Stimulated activated CD4-positive, alpha-beta T cell treated with anti-CD3 and anti-CD28 coated beads, Interleukin-2, amount 100 ng/mL, for 48 hours (primary cell): ENCODE results near the gene SNAPIN.
A peak's percentile ranks its signal among the peaks of the same experiment; 100 is the strongest.
"Not testable (repeated sequence)": the region's sequence is repeated elsewhere in the genome, so short reads cannot be mapped to it uniquely, and the experiment has no call there.

Experiments
- DNase-seq, 2 donors: peaks; one replicate each; pipeline ENCODE4 v3.0.0-alpha.2; 2020

SNAPIN gene

DNA sequence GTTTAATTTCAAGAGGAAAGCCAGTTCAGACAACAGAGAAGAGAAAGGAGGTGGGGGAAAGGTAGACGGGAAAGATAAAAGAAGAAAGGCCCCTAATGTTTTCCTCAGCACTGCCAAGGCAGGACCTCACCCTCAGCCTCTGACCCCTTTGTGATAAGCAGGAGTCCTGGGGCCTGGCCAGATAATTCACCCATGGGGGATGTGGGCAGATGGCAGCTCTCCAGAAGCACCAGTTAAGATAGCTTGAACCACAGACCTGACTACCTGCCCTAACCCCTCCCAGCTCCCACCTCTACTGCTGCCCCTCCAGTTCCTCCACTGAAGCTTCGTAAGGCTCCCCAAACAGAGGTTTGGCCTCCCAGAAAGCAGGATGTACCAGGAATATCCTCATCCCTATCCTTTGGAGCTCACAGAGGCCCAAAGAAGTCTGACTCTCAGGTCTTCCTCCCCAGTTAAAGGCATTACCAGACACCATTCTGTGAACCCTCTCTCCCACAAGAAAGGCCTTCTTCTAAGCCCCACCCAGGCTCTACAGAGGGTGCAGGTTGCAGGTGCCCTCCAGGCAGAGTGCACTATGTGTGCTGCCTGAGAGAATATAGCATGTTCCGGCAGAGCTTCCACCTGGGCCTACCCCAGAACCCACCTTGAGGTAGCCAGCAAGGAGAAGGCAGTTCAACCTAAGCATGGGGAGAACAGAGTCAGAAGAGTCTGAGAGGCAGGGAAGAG lies 9.2 kb upstream of the SNAPIN start:
- DNase-seq: no peak

DNA sequence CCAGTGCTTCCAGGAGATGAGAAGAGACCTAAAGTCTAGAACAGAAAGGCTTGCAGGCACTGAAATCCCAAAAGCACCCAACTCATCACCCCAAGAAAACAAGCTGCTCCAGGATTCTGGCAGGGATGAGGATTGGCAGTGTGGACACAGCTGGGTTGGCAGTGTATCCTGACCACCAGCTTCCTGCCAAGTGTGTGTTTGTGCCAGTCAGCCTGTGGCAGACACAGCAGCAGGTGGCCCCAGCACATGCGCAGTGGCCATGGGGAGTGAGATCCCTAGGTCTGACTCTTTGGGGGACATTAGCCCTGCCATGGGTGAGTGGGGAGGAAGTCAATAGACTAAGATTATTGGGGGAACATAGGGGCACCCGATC lies 8.7 kb upstream of the SNAPIN start:
- no peak for DNase-seq

DNA sequence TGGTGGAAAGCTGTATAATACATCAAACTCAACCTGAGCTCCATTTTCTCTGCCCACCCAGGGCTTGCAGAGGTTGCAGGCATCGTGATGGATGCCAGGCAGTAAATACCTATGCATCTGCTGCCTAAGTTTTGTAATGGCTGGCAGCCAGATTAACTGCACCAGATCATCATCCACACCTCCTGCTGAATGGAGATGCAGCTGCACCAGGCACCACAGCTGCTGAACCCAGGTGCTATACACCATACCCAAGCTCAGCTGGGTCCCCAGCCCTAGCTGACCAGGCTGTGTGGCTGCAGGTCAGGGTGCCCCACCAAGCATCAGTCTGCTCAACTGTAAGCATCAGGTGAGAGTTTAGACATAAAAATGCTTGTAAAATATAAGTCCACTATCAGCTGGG lies 6.7 kb upstream of the SNAPIN start:
- no peak for DNase-seq

DNA sequence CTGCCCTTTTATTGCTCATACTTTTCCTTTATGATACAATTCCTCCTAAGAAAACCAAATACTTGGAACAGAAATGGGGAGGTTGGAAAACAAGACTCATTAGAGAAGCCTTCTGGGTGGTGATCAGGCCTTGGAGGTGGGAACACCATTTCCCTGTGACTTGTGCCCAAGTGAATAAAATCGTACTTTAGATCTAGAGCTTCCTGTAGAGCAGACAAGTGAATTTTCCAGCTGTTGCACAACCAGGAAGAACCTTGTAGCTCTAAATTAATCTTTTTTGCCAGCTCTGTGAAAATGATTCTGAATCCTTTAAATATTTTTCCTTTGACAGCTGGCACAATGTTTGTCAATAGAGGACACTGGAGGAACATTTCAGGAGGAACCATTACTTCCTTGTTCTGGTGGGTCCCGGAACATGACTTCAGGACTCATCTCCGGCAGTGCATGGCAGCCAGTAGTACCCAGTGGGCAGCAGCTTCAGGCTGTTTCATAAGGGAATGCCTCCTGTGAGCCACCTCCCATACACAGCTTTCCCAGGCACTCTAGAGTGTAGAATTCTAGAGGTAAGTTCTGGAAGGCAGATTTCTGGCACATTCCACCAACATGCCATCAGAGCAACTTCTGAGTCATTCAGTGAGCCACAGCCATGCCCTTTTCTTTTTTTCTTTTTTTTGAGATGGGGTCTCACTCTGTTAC lies 5.5 kb upstream of the SNAPIN start:
- DNase-seq: no peak

DNA sequence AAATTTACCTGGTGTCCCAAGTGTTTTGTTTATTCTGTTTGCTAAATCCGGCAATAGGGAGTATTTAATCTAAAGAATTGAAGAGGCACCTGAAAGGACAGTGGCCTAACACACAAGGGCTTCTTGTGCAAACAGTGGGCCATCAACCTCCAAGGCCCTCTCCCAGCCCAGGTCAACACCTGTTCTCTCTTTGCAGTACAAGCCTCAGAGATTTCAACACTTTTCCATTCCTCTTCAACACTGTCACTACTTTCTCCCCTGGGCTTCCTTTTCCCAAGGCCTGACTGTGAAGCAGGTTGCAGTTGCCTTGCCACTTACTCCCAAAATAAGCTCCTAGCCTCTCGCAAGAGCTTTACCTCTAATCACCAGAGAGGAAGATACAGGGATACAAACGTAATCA lies 3.2 kb upstream of the SNAPIN start:
- no peak for DNase-seq

DNA sequence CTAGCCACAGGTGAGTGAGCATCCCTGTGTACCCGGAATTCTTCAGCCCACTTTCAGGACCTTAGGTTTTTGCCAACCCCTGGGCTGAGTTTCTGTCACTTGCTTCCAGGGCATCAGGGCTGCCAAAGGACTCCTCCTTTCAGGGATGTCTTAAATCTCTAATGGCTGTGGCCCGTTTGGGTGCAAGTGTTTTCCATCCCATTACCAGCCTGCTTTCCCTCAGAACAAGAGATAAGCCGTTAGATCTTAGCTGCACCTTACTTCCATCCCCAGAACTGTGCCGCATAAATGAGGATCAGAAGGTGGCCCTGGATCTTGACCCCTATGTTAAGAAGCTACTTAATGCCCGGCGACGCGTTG lies 652 bp downstream of the SNAPIN start:
- DNase-seq: no peak

DNA sequence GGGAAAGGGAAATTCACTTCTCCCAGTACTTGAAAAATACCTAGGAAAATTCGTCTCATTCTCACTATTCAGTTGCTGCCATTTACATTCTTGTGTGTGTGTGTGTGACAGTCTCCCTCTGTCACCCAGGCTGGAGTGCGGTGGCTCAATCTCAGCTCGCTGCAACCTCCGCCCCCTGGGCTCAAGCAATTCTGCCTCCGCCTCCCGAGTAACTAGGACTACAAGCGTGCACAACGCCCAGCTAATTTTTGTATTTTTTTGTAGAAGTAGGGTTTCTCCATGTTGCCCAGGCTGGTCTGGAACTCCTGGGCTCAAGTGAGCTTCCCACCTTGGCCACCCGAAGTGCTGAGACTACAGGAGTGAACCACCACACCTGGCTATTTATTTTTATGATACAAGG lies 1.2 kb downstream of the SNAPIN start:
- no peak for DNase-seq

DNA sequence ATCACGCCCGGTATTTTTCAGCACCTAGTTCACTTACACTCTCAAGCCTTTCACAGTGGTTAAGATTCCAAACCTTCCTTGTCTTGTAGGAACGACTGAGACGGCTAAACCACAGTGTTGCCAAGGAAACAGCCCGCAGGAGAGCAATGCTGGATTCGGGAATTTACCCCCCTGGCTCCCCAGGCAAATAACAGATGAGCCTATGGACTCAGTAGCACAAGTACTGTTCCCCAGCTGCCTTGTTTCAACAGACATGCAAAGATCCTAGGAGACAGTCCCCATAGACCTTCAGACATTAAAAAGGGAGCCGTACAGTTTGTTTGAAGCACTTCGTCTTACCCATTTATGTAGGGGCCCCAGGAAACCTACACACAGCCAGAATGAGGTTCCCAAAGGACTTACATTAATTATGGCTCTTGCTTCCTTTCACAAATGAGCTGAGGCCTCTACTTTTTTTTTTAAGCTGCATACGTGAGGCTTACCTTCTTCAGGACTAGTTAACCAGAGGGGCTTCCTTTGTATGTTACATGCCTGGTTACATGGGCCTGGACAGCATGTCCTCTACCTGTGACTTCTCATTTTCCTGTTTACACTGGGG lies 2.7 kb downstream of the SNAPIN start:
- DNase-seq: no peak

DNA sequence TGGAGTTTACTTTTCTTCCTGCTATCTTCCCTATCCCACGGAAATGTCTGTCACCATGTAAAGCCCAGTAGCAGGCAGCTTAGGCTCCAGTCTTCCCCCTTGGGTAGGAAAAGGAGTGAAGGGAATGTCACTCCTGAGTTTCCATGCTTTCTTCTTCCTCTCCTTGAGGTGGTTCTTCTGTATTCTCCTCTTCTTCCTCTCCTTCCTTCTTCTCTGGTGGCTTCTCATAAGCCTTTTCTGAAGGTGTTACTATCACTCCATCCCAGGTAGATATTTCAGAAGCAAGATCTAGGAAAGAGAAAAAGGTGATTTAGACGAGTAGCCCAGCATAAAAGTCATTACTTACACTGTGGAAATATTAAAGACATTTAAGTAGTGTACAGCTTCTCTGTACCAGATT lies 3.8 kb downstream of the SNAPIN start:
- DNase-seq: no peak

DNA sequence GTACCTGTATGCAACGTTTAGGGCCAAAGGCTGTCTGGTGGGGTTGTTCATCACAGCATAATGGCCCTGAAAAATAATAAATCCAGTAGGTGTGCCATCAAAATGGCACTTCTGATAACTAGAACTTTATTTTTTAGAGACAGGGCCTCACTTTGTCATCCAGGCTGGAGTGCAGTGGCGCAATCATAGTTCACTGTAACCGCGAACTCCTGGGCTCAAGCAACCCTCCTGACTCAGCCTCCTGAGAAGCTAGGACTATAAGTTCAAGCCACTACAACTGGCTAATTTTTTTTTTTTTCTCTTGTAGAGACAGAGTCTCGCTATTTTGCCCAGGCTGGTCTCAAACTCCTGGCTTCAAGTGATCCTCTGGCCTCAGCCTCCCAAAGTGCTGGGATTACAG lies 4.7 kb downstream of the SNAPIN start:
- DNase-seq: no peak

DNA sequence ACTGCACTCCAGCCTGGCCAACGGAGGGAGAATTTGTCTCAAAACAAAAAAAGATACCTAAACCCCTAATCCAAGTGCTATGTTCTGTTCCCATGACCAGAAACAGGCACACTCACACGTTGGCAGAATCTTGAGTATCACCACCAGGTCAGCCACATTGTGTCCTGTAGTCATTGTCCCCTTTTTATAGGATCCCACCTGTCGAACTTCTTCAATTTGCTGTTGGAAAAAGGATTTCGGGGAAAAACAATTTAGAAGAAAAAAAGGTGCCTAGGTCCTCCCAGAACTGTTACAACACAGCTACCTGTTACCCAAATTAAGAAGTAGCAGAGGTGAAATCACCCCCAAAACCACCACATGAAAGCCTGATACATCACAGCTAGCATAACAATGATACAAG lies 8.9 kb downstream of the SNAPIN start:
- no peak for DNase-seq

DNA sequence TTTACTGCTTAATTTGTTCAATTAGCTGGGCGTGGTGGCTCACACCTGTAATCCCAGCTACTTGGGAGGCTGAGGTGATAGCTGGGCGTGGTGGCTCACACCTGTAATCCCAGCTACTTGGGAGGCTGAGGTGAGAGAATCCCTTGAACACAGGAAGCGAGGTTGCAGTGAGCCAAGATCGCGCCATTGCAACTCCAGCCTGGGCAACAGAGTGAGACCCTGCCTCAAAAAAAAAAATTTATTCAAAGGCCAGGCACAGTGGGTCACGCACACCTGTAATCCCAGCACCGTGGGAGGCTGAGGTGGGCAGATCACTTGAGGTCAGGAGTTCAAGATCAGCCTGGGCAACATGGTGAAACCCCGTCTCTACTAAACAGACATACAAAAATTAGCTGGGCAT lies 10.2 kb downstream of the SNAPIN start:
- not testable (repeated sequence) for DNase-seq

DNA sequence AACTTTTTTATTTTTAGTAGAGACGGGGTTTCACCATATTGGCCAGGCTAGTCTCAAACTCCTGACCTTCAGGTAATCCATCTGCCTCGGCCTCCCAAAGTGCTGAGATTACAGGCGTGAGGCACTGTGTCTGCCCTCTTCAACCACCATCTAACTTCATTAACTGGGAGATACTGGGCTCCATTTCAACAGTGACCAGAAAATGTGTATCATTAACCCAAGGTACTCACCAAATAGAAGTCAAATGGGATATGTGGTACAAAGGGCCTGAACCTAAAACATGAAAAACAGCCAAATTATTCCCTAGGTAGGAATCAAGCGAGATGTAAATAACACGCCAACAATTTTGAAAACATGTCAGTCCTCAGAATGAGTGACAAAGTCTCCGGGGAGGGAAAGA lies 11.1 kb downstream of the SNAPIN start:
- DNase-seq: no peak

DNA sequence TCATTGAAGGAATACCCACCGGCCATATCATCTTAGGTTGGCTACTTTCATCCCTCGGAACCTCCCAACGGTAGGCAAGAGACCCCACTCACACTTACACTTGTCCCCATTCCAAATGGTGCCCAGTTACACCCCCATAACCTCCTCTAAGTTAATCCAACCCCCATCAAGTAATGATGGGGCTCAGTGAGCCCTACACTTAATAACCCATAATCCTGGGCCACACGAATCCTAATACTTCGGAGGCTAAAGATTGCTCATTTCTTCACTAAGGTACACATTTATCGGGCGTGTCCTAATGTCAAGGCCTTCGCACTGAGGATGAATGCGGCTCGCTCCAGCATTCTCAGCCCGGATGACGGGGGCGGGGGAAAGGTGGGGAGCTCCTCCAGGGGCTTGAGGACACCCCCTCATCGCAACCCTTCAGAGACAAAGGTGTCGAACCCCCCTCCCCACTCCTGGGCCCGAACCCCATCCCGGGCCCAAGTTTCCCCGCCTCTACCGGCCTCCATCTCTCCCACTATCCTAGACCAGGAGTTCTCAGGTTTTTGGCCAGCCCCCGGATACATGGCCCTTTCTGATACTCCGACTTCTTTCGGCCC lies 11.9 kb downstream of the SNAPIN start:
- no peak for DNase-seq

DNA sequence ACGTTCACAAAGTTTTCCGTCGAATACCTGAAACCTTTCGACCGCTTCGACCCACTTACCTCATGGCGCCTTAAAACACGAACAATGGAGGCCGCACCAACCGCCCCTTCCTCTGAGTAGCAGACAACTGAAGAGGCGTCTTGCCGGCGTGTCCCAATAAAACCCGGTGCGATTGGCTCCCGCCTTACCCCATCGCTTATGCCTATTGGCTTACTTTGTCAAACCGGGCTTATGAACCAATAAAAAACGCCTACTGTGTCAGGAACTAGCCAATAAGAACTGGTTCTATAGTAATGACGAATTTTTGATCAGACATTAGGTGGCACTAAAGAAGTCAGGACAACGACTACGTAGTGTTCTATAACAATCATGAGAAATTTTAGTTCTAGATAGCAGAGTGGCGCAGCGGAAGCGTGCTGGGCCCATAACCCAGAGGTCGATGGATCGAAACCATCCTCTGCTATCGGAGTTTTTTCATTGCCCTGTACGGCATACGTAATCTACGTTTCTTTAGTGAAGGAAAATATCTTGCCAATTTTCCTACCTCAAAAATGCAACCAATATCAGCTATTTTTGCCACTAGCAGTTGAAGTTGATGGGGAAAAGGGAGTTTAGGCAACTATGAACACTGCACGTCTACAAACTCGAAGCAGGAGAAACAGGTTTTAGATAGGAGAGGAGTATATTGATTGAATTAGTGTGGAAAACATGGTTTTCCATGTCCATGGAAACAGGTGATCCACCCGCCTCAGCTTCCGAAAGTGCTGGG lies 12.5 kb downstream of the SNAPIN start, which contains the start of gene ILF2:
Gene ILF2 (minus strand): TSS at position 135 of the 769 bp plus-strand sequence. CDS start 71 bp downstream, at position 64.
- peak; percentile 90 to 91 for DNase-seq

DNA sequence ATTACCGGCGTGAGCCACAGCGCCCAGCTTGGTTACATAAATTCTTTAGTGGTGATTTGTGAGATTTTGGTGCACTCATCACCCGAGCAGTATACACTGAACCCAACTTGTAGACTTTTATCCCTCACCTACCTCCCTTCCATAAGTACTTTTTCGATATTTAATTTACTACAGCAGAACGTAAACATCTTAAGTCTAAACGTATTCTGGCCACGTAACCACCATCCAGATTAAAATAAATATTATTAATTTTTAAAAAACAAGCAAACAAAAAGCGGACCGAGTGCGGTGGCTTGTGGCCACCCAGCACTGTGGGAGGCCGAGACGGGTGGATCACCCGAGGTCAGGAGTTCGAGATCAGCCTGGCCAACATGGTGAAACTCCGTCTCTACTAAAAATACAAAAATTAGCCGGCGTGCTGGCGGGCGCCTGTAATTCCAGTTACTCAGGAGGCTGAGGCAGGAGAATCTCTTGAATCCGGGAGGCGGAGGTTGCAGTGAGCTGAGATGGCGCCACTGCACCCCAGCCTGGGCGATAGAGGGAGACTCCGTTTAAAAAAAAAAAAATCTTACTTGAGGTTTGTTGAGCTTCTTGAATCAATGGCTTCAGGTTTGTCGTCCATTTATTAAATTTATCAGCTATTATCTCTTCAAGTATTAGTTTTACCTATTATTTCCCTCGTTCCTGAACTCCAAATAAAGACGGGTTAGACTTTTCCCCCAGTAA lies 13.3 kb downstream of the SNAPIN start:
- peak; percentile 41 to 49 for DNase-seq

DNA sequence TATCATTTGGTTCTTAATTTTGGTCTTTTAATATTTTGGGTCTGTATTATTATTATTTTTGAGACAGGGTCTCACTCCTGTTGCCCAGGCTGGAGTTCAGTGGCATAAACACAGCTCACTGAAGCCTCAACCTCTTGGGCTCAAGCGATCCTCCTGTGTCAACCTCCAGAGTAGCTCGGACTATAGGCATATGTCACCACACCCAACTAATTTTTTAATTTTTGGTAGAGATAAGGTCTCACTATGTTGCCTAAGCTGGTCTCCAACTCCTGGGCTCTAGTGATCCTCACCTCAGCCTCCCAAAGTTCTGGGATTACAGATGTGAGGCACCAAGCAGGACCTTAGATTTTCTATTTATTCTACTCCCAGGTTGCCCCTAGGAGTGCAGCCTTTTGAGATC lies 15.0 kb downstream of the SNAPIN start:
- no peak for DNase-seq

DNA sequence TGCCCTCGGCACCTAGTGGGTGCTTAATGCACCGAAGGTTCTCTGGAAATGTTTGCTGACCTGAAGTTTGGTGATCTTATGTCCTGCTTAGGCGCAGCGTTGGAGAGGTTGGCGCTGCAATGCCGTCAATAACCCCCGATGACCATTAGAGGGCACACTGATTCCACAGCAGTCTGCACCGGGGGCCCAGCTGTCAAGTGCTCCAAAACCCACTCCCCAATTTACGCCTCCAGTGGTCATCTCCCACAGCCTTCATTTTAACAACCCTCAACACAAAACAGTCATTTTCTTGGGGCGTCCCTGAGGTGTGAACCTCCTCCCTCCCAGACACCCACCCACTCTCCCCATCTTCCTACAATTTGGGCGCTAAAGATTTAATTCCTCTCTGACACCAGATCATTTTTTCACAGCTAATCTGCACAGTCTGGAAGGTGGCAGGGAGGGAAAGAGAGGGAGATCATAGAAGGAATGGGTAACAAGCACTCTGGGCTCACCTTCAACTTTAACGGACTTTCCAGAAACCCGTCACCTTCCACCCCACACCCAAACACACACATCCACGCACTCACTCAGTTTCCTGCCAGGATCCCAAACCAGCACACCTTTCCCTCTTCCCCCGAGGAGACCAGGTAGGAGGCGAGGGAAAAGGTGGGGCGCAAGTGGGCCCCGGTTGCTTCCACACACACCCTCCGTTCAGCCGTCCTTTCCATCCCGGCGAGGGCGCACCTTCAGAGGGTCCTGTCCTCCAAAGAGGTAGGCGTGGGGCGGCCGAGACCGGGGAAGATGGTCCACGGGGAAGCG lies 19.4 kb downstream of the SNAPIN start:
- peak; percentile 37 to 41 for DNase-seq

DNA sequence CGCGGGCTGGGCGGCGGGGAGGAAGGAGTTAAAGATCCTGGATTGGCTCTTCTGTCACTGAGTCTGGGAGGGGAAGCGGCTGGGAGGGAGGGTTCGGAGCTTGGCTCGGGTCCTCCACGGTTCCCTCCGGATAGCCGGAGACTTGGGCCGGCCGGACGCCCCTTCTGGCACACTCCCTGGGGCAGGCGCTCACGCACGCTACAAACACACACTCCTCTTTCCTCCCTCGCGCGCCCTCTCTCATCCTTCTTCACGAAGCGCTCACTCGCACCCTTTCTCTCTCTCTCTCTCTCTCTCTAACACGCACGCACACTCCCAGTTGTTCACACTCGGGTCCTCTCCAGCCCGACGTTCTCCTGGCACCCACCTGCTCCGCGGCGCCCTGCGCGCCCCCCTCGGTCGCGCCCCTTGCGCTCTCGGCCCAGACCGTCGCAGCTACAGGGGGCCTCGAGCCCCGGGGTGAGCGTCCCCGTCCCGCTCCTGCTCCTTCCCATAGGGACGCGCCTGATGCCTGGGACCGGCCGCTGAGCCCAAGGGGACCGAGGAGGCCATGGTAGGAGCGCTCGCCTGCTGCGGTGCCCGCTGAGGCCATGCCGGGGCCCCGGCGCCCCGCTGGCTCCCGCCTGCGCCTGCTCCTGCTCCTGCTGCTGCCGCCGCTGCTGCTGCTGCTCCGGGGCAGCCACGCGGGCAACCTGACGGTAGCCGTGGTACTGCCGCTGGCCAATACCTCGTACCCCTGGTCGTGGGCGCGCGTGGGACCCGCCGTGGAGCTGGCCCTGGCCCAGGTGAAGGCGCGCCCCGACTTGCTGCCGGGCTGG lies 20.2 kb downstream of the SNAPIN start, which contains the start of gene NPR1:
Gene NPR1 (plus strand): TSS at position 170 of the 818 bp plus-strand sequence. CDS start 421 bp downstream, at position 591.
- DNase-seq: no peak

DNA sequence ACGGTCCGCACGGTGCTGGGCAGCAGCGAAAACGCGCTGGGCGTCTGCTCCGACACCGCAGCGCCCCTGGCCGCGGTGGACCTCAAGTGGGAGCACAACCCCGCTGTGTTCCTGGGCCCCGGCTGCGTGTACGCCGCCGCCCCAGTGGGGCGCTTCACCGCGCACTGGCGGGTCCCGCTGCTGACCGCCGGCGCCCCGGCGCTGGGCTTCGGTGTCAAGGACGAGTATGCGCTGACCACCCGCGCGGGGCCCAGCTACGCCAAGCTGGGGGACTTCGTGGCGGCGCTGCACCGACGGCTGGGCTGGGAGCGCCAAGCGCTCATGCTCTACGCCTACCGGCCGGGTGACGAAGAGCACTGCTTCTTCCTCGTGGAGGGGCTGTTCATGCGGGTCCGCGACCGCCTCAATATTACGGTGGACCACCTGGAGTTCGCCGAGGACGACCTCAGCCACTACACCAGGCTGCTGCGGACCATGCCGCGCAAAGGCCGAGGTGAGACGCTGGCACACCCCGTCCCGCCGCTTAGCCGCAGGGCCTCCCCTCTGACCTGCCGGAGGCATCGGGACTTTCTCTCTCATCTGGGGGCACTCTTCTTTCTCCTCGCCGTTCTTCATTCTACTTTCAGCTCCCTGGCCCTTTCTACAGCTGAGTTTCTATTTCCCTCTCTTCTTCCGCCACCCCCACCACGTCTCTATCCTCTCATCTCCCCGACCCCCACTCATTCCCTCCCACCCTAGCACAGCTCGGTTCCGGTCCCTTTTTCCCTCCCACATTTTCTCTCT lies 21.0 kb downstream of the SNAPIN start:
- DNase-seq: no peak
